SK-N-MC (cell line): Measurements from ENCODE around the gene BANP.

ENCODE experiments used
- EZH2 ChIP-seq: fragments of 200-600 bp; sonication (generic); IDR thresholded peaks from one replicate; pipeline ENCODE4 v1.6.1; 2017; ENCODE audit warnings: antibody characterized with exemption
- FOXP2 ChIP-seq: optimal IDR thresholded peaks from 2 replicates; pipeline ENCODE3; 2011; ENCODE audit warnings: mild to moderate bottlenecking, moderate library complexity; ENCODE audit not compliant: insufficient read depth; ENCODE audit errors: extremely low read length, control extremely low read depth
- POLR2AphosphoS5 ChIP-seq: IDR thresholded peaks from 2 replicates; pipeline ENCODE4 v1.6.1; 2012; ENCODE audit warnings: mild to moderate bottlenecking, low read depth, low read length, borderline replicate concordance

GRCh38 chr16:88070341-88070740 is 119.1 kb downstream of the BANP start:
- TF ChIP-seq POLR2AphosphoS5 (no peak), EZH2 (no peak), FOXP2 (no peak)
